ENCODE data around the gene TARP.

Gene TARP

DNA sequence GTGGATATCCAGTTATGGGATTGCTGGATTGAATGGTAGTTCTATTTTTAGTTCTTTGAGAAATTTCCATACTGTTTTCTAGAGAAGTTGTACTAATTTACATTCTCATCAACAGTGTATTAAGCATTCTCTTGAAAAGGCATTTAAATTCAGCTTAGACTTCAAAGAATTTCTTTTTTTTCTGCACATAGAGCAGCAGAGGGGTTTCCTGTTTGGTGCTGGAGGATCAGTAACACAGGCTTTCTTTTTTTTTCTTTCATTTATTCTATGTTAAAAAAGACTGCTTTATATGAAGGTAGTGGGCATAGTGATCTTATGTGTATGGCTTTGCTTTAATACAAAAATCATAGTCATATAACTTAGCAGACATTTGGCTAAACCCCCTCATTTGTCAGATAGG lies 47.6 kb upstream of the TARP start:
- no peaks in the 10 kb centered on the region for H3K9me3 ChIP-seq

GRCh38 chr7:38319873-38320272 lies 46.4 kb upstream of the TARP start:
- no peak for ATAC-seq
- DNase-seq: no peak
- H3K27ac ChIP-seq: no peak overlapping the region
- H3K9me3 ChIP-seq: no peaks in the 10 kb centered on the region
- H3K4me3 ChIP-seq: no peak overlapping the region
- H3K36me3 ChIP-seq: no peaks in the 10 kb centered on the region
- TF ChIP-seq, protein P1, sequence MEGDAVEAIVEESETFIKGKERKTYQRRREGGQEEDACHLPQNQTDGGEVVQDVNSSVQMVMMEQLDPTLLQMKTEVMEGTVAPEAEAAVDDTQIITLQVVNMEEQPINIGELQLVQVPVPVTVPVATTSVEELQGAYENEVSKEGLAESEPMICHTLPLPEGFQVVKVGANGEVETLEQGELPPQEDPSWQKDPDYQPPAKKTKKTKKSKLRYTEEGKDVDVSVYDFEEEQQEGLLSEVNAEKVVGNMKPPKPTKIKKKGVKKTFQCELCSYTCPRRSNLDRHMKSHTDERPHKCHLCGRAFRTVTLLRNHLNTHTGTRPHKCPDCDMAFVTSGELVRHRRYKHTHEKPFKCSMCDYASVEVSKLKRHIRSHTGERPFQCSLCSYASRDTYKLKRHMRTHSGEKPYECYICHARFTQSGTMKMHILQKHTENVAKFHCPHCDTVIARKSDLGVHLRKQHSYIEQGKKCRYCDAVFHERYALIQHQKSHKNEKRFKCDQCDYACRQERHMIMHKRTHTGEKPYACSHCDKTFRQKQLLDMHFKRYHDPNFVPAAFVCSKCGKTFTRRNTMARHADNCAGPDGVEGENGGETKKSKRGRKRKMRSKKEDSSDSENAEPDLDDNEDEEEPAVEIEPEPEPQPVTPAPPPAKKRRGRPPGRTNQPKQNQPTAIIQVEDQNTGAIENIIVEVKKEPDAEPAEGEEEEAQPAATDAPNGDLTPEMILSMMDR (IDR thresholded peaks at IDR 0.05): no peak
- intact Hi-C loops (cut with DNase I): no loop called here
- H3K27me3 ChIP-seq: no peaks in the 10 kb centered on the region
- peaks cover 7 to 23% of the 10 kb centered on the region in 2 donors for H3K4me1 ChIP-seq

More for the DNA sequence above, 47.6 kb upstream of the TARP start:
- ATAC-seq (no peak), DNase-seq (no peak)
- Histone ChIP-seq H3K27ac (no peak overlapping the region), H3K36me3 (no peaks in the 10 kb centered on the region), H3K4me3 (no peak overlapping the region), H3K27me3 (no peaks in the 10 kb centered on the region), H3K4me1 (peaks cover 7 to 23% of the 10 kb centered on the region in 2 donors)
- TF ChIP-seq, protein P1 (IDR thresholded peaks at IDR 0.05): no peak
- intact Hi-C loops (cut with DNase I): no loop called here

GRCh38 chr7:38318803-38319416 lies 45.5 kb upstream of the TARP start:
- H3K27me3 ChIP-seq: no peaks in the 10 kb centered on the region
- DNase-seq (peak in 1 of 4 donors; percentile 37), ATAC-seq (peak; percentile 96)
- peak overlapping the region in 1 of 2 donors; percentile 45 for H3K27ac ChIP-seq
- intact Hi-C loops (cut with DNase I): no loop called here
- H3K4me1 ChIP-seq: peaks cover 7 to 23% of the 10 kb centered on the region in 2 donors
- H3K9me3 ChIP-seq: no peaks in the 10 kb centered on the region
- TF ChIP-seq, protein P1 (IDR thresholded peaks at IDR 0.05): peak; percentile 51 to 61
- H3K36me3 ChIP-seq: no peaks in the 10 kb centered on the region
- no peak overlapping the region for H3K4me3 ChIP-seq

DNA sequence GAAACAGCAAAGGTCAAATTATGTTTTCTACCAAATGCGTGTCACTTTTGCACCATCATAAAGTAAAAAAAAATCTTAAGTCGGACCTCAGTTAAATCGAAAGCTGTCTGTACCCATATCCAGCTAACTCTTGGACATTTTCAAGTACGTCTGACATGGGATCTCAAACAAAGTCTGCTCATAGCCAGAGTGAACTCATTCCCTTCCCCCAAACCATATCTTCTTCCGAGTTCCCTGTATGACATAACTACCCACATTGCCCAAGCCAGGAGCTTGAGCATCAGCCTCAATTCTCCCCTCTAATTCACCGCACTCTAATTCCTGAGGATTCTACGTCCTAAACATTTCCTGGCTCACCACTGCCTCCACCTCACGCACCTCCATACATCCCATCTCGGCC lies 44.8 kb upstream of the TARP start:
- Histone ChIP-seq H3K36me3 (no peaks in the 10 kb centered on the region), H3K27ac (peak overlapping the region in 1 of 2 donors; percentile 45), H3K9me3 (no peaks in the 10 kb centered on the region), H3K4me3 (no peak overlapping the region), H3K27me3 (no peaks in the 10 kb centered on the region), H3K4me1 (peaks cover 7 to 27% of the 10 kb centered on the region in 2 donors)
- no peak for ATAC-seq
- TF ChIP-seq, protein P1 (IDR thresholded peaks at IDR 0.05): no peak
- intact Hi-C loops (cut with DNase I): no loop called here
- DNase-seq: no peak

DNA sequence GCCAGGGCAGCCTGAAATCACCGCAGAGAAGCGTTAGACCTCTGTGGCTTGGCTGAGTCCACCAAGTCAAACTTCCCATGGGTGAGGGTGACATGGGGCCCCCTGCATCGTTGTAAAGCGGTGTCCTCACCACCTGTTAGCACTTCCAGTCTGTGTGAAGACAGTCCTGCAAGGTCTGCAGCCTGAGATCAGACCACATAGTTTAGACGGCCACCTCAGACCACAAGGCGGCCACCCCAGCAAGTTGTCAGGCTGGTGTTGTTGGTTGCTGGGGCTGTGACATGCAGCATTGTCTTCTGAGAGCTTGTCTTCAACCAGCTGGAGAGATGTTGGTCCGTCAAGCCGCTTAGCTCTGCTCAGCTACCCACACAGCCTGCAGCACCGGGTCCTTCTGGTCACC lies 44.1 kb upstream of the TARP start:
- no peaks in the 10 kb centered on the region for H3K36me3 ChIP-seq
- ATAC-seq (no peak), DNase-seq (no peak)
- no peaks in the 10 kb centered on the region for H3K27me3 ChIP-seq
- TF ChIP-seq, protein P1 (IDR thresholded peaks at IDR 0.05): no peak
- intact Hi-C loops (cut with DNase I): no loop called here
- H3K4me3 ChIP-seq: no peak overlapping the region
- H3K9me3 ChIP-seq: no peaks in the 10 kb centered on the region
- H3K27ac ChIP-seq: peak overlapping the region in 1 of 2 donors; percentile 45
- peaks cover 7 to 34% of the 10 kb centered on the region in 2 donors for H3K4me1 ChIP-seq

All from left lung (tissue), 4 donors.